B cell (primary cell): ENCODE results near the gene SHC2. TPM values are rescaled to one million over a fixed set of nuclear protein-coding genes. Genes with fewer than 3 reads are reported as not detected.

Source experiments
- ATAC-seq: fragments of 200-7000 bp; cut with Tn5 transposase; one replicate; pipeline ENCODE4 v1.10.0; 2021; ENCODE audit warnings: low read depth, mild to moderate bottlenecking, moderate number of reproducible peaks, moderate library complexity
- CTCF ChIA-PET: fragments of 350-600 bp; sonication (Branson Sonifier 250); formaldehyde crosslinking; loops from one replicate; lab custom pipeline; 2021; ENCODE audit warnings: antibody characterized with exemption, inconsistent platforms; lab: Charles Lee
- POLR2A ChIA-PET: fragments of 350-600 bp; sonication (Branson Sonifier 250); formaldehyde crosslinking; loops from one replicate; lab custom pipeline; 2021; ENCODE audit warnings: antibody characterized with exemption; lab: Charles Lee
- DNase-seq: peaks from one replicate; pipeline ENCODE4 v3.0.0; 2013
- H2AFZ ChIP-seq: 2 replicates; pipeline ENCODE4 v1.6.1; 2012; ENCODE audit warnings: mild to moderate bottlenecking, low read depth, low read length; ENCODE audit not compliant: insufficient read depth, poor library complexity, severe bottlenecking
- H3K27ac ChIP-seq, 2 donors: 1 replicate in 1 of 2; 2 replicates in 1 of 2; pipeline ENCODE4 v1.5.1; 2012 to 2013; ENCODE audit warnings: low read length in 2 of 2, mild to moderate bottlenecking in 2 of 2, moderate library complexity in 1 of 2
- H3K27me3 ChIP-seq, 4 experiments: fragments of 200-600 bp in 1 of 4; sonication (generic) in 1 of 4; replicated peaks in 1 of 4; 1 replicate in 2 of 4; 2 replicates in 2 of 4; pipeline versions ENCODE4 v1.6.1 to v1.7.0; 2013 to 2016; ENCODE audit warnings: low read length in 3 of 4, mild to moderate bottlenecking in 2 of 4, mixed read lengths in 1 of 4, moderate library complexity in 1 of 4; ENCODE audit not compliant: insufficient read depth in 4 of 4, control insufficient read depth in 3 of 4; ENCODE audit errors: control extremely low read depth in 1 of 4
- H3K36me3 ChIP-seq, 2 experiments: replicated peaks in 1 of 2; 1 replicate in 1 of 2; 2 replicates in 1 of 2; pipeline versions ENCODE4 v1.6.1 to v1.7.1; 2013; ENCODE audit warnings: low read length in 1 of 2; ENCODE audit not compliant: insufficient read depth in 2 of 2, control insufficient read depth in 1 of 2; ENCODE audit errors: control extremely low read depth in 1 of 2, extremely low read depth in 1 of 2
- H3K4me1 ChIP-seq, 2 donors: fragments of 200-600 bp in 1 of 2; sonication (generic) in 1 of 2; 1 replicate in 1 of 2; 2 replicates in 1 of 2; pipeline versions ENCODE4 v1.5.1 to v1.6.1; 2013 to 2017; ENCODE audit warnings: low read length in 2 of 2; ENCODE audit not compliant: control insufficient read depth in 2 of 2, insufficient read depth in 2 of 2
- H3K4me2 ChIP-seq: replicated peaks from 2 replicates; pipeline ENCODE3; 2012; ENCODE audit warnings: mild to moderate bottlenecking, low read depth, low read length; ENCODE audit not compliant: poor library complexity, severe bottlenecking
- H3K4me3 ChIP-seq, 5 experiments: fragments of 200-600 bp in 1 of 5; sonication (generic) in 1 of 5; 1 replicate in 3 of 5; 2 replicates in 2 of 5; pipeline versions ENCODE4 v1.5.1 to v1.7.0; 2011 to 2016; ENCODE audit warnings: low read length in 4 of 5, mild to moderate bottlenecking in 4 of 5, low read depth in 2 of 5, control low read depth in 1 of 5, moderate library complexity in 1 of 5; ENCODE audit not compliant: insufficient read depth in 1 of 5; ENCODE audit errors: control extremely low read depth in 1 of 5, extremely low read depth in 1 of 5
- H3K79me2 ChIP-seq: fragments of 200-600 bp; sonication (generic); one replicate; pipeline ENCODE4 v1.6.0; 2016; ENCODE audit warnings: low read length; ENCODE audit not compliant: control insufficient read depth, insufficient read depth
- H3K9ac ChIP-seq: fragments of 200-600 bp; sonication (generic); 2 replicates; pipeline ENCODE4 v1.6.1; 2017; ENCODE audit warnings: mild to moderate bottlenecking, low read length, moderate library complexity
- H3K9me3 ChIP-seq, 3 donors: one replicate each; pipeline versions ENCODE4 v1.6.1 to v1.7.1; 2013; ENCODE audit warnings: low read length in 2 of 3; ENCODE audit not compliant: control insufficient read depth in 2 of 3, insufficient read depth in 1 of 3; ENCODE audit errors: control extremely low read depth in 1 of 3
- H4K20me1 ChIP-seq: 2 replicates; pipeline ENCODE4 v1.6.0; 2012; ENCODE audit warnings: mild to moderate bottlenecking, low read length; ENCODE audit not compliant: insufficient read depth, control insufficient read depth, poor library complexity, severe bottlenecking
- H3K27ac Mint-ChIP-seq: one replicate; pipeline ENCODE4 v1.8.0; 2021; ENCODE audit warnings: mixed read lengths
- H3K27me3 Mint-ChIP-seq: one replicate; pipeline ENCODE4 v1.8.0; 2021; ENCODE audit warnings: mixed read lengths
- H3K4me1 Mint-ChIP-seq: one replicate; pipeline ENCODE4 v1.8.0; 2021; ENCODE audit warnings: mixed read lengths
- H3K4me3 Mint-ChIP-seq: one replicate; pipeline ENCODE4 v1.8.0; 2021; ENCODE audit warnings: mixed read lengths
- H3K9me3 Mint-ChIP-seq: one replicate; pipeline ENCODE4 v1.8.0; 2022; ENCODE audit warnings: mixed read lengths; ENCODE audit not compliant: insufficient read depth
- EZH2 ChIP-seq: IDR thresholded peaks from 2 replicates; pipeline ENCODE4 v1.6.1; 2012; ENCODE audit warnings: borderline replicate concordance, low read depth, mild to moderate bottlenecking, moderate library complexity, low read length; ENCODE audit not compliant: insufficient read depth, poor library complexity, severe bottlenecking
- WGBS: methylation state at CpG from one replicate; pipeline ENCODE4 v1.1.5; 2013; ENCODE audit warnings: missing lambda C conversion rate; ENCODE audit not compliant: insufficient coverage; 5-methylcytosine and 5-hydroxymethylcytosine counted together
- intact Hi-C: fragments of 100-400 bp; cut with micrococcal nuclease; formaldehyde crosslinking; loops from one replicate; pipeline ENCODE4 v1.10.0; 2022
- polyA plus RNA-seq: library from polyadenylated mRNA; depleted of rRNA; stranded (reverse); fragments of >200 nt; gene quantifications from 2 replicates; pipeline ENCODE4 v1.2.3, GENCODE V29; 2012
- total RNA-seq, 2 donors: library from RNA; stranded (reverse); fragments of 120-200 nt in 1 of 2; gene quantifications; 1 replicate in 1 of 2; 2 replicates in 1 of 2; pipeline versions ENCODE4 v1.2.3 to v1.2.4, GENCODE V29; 2013 to 2022
- TF ChIP-seq, protein P1 (sequence below): fragments of 200-600 bp; IDR thresholded peaks from one replicate; pipeline ENCODE4 v1.8.0; 2022; ENCODE audit warnings: antibody characterized with exemption, mild to moderate bottlenecking

The SHC2 gene
- total and polyA plus RNA-seq, 2 donors (not counting 1 experiment from before 2014, with no cell fraction given), result 0.19 TPM; not detected in 1

DNA sequence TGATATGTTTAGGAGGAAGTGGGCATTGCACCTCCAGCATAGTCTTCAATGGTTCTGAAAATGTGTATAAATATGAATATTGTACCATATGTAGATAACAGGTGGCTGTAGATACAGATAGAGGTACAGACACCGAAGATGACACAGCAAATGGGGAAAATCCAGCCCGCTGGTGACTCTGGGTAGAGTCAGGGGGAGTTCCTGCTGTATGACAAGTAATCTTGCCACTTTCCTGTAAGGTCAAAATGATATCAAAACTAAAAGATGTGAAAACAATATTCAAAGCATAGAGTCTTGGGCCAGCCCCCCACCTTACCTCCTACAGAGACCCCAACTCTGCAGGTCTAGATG is 69.7 kb downstream of the SHC2 start:
- no peak for ATAC-seq
- H3K27me3 Mint-ChIP-seq, result peaks cover 10% of the 10 kb centered on the region
- Histone ChIP-seq H3K9me3 (peaks cover 0 to 30% (median 0%) of the 10 kb centered on the region in 3 donors), H2AFZ (no peak overlapping the region), H3K27me3 (peaks cover 0 to 10% (median 0%) of the 10 kb centered on the region in 4 experiments), H3K79me2 (no peaks in the 10 kb centered on the region), H3K36me3 (no peaks in the 10 kb centered on the region), H3K4me1 (no peaks in the 10 kb centered on the region), H3K9ac (no peak overlapping the region), H3K4me3 (no peak overlapping the region), H3K4me2 (no peak overlapping the region), H4K20me1 (no peaks in the 10 kb centered on the region), H3K27ac (no peak overlapping the region)
- TF ChIP-seq, protein P1, sequence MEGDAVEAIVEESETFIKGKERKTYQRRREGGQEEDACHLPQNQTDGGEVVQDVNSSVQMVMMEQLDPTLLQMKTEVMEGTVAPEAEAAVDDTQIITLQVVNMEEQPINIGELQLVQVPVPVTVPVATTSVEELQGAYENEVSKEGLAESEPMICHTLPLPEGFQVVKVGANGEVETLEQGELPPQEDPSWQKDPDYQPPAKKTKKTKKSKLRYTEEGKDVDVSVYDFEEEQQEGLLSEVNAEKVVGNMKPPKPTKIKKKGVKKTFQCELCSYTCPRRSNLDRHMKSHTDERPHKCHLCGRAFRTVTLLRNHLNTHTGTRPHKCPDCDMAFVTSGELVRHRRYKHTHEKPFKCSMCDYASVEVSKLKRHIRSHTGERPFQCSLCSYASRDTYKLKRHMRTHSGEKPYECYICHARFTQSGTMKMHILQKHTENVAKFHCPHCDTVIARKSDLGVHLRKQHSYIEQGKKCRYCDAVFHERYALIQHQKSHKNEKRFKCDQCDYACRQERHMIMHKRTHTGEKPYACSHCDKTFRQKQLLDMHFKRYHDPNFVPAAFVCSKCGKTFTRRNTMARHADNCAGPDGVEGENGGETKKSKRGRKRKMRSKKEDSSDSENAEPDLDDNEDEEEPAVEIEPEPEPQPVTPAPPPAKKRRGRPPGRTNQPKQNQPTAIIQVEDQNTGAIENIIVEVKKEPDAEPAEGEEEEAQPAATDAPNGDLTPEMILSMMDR, result no peak
- no peak for TF ChIP-seq EZH2
- H3K27ac Mint-ChIP-seq, result no peak overlapping the region
- H3K4me3 Mint-ChIP-seq, result no peak overlapping the region
- H3K4me1 Mint-ChIP-seq, result no peaks in the 10 kb centered on the region
- no CpG with 5 or more reads among the region's 2 CpGs for WGBS
- ChIA-PET POLR2A (no interaction called here), CTCF (no interaction called here)
- H3K9me3 Mint-ChIP-seq, result no peaks in the 10 kb centered on the region
- intact Hi-C loops, result no loop called here
- no peak for DNase-seq

DNA sequence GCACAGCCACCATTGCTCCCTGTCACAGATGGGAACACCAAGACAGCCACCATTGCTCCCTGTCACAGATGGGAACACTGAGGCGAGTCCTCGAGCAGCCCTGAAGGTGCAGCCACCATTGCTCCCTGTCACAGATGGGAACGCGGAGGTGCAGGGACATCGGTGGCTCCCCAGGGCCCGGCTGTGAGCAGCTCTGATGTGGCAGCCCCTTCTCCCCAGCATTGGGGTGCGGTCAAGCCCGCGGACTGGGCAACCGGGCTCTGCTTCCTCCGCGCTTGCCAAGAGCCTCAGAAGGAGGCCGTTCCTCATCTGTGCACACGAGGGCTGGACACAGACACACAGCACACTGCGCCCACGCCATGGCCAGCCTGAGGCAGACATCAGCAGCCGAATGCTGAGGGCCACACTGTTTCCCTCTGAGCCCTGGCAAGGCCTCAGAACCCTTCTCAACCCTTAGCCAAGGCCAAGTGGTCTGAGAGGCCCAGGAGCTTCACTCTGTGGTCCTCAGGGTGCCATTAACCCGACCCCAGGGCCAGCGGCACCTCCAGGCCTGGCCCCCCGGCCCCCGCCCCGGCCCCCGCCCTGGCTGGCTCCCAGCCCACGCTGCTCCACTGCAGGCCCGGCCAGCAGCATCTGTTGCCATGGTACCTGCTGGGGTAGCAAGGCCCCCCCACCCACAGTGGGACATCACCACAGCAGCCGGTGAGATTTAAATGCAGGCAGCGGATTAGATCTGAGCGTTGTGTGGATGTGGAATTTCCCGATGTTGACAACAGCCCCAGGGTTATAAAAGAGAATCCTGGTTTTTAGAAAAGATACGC is 70.2 kb downstream of the SHC2 start:
- Mint-ChIP-seq H3K9me3 (no peaks in the 10 kb centered on the region), H3K27ac (no peak overlapping the region), H3K4me1 (no peaks in the 10 kb centered on the region), H3K27me3 (peaks cover 15% of the 10 kb centered on the region), H3K4me3 (no peak overlapping the region)
- H3K36me3 ChIP-seq, result no peaks in the 10 kb centered on the region
- 86% methylated on average over 27 of the region's 30 CpGs for WGBS
- DNase-seq (no peak), ATAC-seq (no peak)
- no peaks in the 10 kb centered on the region for H4K20me1 ChIP-seq
- POLR2A ChIA-PET, result no interaction called here
- intact Hi-C loops, result no loop called here
- no peaks in the 10 kb centered on the region for H3K4me1 ChIP-seq
- H3K79me2 ChIP-seq, result no peaks in the 10 kb centered on the region
- no peak for TF ChIP-seq EZH2
- TF ChIP-seq, protein P1, result no peak
- no peak overlapping the region for H3K4me3 ChIP-seq
- no peak overlapping the region for H3K4me2 ChIP-seq
- H2AFZ ChIP-seq, result no peak overlapping the region
- peaks cover 0 to 10% (median 0%) of the 10 kb centered on the region in 4 experiments for H3K27me3 ChIP-seq
- H3K27ac ChIP-seq, result no peak overlapping the region
- H3K9me3 ChIP-seq, result peaks cover 0 to 26% (median 0%) of the 10 kb centered on the region in 3 donors
- CTCF ChIA-PET, result no interaction called here
- H3K9ac ChIP-seq, result no peak overlapping the region
